ENCODE measurements around the gene FADS2.

Gene FADS2

DNA sequence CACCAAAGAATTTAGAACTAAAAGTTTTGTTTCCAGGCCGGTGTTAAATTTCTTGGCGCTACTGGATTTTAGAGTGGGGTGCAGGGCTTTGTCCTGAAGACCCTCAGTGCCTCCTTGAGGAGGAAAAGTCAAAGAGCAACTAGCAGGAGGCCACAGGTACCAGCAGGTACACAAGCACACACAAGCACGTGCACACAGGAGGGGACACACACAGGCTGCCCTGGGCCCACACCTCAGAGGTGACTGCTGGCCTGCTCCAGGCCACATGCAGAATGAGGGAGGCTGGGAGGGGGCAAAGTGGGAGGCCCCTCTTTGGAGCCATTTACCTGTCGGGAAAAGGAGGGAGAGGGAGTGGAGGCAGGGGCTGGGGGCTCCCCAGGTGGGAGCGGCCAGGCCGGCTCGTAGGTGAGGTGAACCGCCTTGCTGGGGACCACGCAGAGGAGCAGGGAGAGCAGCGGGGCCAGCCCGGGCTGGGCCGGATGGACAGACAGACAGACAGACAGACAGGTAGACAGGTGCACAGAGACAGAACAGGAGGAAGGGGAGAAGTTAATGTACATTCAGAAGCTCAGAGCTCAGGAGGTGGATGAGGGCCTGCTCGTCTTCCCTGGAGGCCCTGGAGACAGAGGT is 77.1 kb downstream of the FADS2 start:
- no peak for FAIRE-seq
- no peak for DNase-seq (ENCODE audit: low spot score)

DNA sequence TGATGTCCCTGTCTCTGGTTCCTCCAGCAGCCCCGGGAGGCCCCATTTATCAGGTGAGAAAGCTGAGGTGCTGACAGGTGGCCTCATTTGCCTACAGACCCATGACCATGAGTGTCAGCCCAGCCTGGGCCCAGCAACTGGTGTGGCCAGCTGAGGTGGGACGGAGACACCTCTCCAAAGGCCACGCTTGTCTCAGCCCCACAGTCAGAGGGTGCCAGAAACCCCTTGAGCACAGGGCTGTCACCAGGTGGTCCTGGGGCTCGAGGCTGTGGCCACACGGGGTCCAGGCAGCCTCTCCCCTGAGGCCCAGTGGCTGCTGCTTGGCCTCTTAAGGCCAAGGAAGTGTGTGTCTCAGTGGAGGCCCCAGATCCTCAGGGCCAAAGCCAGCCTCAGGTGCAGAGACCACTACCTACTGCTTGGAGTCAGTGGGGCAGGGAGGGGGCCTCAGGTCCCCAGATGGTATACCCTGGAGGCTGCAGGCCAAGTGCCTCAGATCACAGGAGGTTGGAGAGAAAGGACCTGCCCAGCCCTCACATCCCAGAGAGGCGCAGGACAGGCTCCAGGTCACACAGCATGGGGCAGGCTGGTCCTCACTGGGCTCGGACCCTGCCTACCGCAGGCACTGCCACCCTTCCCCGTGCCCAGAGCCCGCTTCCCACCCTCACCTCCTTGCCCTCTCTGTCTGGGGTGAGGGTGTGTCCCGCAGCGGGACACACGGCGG is 77.9 kb downstream of the FADS2 start:
- no peak for FAIRE-seq
- DNase-seq (ENCODE audit: low spot score): no peak

DNA sequence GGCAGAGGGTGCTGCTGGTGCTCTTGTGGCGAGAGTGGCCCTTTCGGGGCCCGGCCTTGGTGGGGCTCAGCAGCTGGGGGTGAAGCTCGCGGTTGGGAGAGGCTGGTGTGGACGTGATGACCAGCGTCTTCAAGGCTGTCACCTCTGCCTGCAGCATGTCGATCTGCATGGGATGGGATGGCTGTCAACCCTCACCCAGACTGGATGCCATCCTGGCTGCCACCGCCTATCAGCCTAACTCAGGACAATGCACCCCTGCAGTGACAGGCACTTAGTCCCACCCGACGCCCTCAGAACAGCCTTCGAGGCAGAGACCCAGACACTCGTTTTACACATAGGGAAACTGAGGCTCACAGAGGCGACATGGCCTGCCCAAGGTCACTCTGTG is 78.4 kb downstream of the FADS2 start:
- DNase-seq (ENCODE audit: low spot score) (no peak), FAIRE-seq (no peak)

DNA sequence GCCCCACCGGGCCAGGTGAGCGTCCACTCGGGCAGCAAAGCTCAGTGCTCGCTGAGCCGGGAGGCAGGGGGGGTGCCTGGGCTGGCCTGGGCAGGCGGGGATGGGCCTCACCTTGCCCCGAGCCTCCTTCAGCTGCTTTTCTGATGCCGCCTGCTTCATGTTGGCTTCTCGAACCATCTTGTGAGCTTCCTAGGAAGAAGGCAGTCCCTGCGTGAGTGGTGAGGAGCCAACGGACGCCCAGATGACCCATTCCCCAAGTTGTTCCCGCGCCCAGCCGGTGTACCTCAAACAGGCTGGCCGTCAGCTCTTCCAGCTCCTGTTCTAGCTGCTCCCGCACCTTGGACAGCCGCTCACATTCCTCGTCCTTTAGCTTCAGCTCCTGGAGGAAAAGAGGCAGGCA is 79.2 kb downstream of the FADS2 start:
- FAIRE-seq: no peak
- DNase-seq (ENCODE audit: low spot score): no peak

DNA sequence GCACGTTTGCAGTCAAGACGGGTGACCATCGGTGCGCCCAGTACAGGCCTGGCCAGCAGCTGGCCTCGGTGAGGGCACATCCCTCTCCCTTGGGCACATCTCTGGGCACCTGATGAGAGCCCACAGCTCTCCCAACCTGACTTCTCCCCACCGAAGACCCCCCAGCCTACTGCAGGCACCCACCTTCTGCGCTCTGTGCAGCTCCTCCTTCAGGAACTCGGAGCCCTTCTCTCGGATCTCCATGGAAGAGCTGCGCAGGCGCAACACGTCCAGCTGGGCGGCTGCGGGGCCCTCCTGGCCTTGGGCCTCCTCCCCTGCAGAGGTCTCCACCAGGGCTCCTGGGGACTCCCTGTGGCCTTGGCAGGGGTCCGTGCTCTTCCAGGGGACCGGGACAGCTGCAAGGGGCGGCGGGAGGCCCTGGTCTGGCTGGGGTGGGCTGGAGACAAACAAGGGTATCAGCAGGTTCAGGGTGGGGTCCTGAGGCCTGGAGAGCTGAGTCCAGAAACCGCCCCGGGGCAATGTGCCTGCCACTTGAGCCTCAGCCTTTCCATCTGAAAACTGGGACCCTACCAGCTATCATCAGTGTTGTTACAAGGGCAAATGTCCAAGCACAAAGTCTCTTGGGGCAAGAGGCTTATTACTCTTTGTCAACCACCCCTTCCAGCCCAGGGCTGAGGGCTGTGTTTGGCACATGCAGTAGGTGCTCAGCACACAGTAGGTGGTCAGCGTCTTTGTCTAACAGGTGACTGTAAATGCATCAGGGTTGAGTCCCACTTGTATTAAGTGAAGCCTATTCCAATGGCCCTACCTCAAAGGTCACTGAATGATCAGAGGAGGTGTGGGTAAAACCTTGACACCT is 80.0 kb downstream of the FADS2 start:
- FAIRE-seq (no peak), DNase-seq (ENCODE audit: low spot score) (no peak)

DNA sequence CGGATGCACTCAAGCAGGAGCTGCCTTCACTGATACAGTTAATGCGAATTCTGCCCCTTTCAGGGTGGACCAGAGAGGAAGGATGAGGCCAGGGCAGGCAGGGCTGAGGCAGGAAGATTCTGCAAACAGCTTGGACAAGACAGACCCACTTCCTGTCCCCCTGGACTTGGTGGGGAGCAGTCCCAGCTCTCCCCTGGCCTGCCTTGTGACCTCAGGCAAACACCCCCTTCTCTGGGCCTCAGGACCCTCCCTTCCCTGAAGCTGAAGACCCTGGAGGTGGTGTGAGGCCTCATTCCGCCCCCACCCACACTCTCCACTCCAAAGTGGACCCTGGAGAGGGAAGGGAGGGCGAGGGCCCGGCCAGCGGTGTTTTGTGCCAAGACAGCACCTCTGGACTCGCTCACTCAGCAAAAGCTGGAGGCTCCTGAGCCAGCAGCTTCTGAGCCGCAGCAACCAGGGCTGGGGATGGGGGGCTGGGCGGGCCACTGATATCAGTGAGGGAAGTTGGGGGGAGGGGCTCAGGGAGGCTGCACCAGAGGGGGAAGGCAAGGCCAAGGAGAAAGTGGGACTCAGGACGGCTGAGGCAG is 80.7 kb downstream of the FADS2 start:
- FAIRE-seq (no peak), DNase-seq (ENCODE audit: low spot score) (no peak)

DNA sequence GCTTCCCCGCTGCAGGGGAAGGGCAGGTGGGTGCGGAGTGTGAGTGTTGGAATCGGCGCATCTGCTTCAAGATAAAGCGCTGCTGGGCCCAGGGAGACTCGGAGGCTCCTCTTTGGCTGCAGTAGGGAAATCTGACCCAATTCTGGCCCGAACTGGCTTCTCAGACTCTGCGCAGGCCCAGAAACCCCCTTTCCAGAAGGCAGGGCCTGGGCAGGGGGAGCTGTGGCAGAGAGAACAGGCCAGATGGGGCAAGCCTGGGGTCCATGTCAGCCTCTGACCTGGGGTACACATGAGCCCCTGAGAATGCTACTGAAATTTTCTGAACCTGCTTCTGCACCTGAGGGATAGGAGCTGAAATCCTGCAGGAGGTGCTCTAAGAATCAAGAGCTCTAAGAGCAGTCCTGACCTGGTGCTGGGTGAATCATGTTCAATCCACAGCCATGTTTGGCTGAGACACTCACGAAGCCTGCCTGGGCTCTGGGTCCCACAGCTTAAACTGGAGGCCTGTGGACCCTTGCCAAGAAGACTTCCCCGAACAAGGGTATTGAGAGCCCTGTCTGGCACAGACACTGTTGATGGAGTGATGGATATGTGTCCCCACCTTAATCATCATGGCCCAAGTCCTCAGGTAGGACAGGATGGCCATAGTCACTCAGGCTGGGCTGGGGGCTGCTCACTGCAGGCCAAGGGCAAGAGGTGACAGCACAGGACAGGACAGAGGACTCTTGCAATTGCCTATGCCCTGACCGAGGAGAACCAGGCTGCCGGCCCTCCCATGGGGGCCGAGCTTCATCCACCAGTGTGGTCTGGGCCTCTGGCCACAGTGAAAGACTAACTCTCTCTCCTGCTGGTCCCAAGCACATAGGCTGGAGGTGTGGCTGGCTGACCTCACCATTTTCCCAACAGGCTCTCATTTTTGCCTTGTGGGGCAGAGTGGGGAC is 82.4 kb downstream of the FADS2 start:
- DNase-seq (ENCODE audit: low spot score) (no peak), FAIRE-seq (no peak)

DNA sequence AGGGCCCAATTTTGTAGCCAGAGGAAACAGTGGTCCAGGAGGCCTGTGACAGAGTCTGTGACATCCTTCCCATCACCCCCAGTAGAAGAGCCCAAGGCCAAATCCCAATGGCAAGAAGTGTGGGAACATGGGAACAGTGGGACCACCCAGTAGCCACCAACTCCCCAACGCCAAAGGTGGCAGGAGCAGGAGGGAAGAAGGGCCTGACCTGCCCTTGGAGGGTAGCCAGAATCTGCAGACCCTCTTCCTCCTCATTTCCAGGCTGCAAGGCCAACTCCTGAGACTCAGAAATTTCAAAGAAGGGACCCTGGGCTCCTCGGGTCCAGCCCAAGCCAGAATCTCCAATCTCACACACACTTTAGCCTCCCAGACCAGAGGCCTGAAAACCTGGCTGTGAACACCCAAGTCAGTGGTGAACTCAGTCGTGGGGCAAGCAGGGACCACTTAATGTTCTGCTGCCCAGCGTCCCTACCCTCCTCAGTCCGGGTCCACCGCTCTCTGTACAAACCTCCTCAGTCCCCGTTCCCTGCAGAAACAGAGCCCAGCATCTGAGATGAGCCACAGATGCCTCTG is 83.1 kb downstream of the FADS2 start:
- FAIRE-seq: no peak
- DNase-seq (ENCODE audit: low spot score): no peak

DNA sequence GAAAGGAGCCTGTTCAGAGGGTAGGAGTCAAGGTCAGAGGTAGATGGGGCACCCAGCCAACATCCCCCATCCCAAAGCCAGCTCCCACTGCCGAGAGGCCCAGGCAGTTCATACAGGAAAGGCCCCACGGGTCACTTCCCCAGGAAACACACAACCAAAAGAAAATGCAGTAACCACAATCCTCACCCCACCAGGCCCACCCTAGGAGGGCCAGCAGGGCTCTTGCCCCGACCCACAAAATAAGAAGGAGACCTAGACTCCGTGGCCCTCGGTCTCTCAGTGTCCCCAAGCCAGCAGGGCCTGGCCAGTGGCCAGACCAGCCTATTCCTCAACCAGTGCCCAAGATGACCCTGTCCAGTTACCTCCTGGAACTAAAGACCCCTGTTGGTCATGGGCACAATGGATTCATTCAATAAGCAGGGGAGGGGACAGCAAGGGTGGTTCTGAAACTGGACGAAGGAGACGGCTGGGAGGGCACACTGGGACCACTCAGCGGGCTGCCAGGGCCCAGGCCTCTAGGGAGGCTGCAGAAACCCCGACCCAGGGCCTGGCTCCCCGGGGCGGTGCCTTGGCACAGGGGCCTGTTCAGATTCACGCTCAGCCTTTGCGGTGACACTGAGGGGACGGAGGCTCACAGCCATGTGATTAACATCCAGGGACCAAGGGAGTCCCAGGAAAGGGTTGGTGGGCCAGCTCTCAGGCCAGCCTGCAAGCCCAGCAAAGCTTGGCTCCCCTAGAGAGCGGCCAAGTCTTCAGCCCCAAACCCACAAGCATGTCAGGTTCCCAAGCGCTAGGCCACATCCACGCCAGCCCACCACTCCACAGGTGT is 83.8 kb downstream of the FADS2 start:
- FAIRE-seq: no peak
- DNase-seq (ENCODE audit: low spot score): no peak

DNA sequence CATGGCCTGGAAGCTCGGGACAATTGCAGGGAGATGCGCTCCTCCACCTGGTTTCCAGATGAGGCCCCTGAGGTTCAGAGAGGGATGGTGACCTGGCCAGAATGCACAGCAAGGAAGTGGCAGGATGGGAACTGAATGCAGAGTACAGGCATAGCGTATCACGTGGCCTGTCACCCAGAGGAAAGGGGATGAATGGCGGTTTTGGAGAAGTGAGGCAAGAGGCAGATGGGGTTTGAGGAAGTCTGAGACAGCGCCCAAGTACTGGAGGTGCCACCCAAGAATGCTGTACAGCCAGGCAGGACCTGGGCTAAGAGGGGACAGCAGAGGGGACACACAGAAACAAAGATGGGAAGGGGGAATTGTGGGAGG is 84.4 kb downstream of the FADS2 start:
- DNase-seq (ENCODE audit: low spot score): no peak
- no peak for FAIRE-seq

DNA sequence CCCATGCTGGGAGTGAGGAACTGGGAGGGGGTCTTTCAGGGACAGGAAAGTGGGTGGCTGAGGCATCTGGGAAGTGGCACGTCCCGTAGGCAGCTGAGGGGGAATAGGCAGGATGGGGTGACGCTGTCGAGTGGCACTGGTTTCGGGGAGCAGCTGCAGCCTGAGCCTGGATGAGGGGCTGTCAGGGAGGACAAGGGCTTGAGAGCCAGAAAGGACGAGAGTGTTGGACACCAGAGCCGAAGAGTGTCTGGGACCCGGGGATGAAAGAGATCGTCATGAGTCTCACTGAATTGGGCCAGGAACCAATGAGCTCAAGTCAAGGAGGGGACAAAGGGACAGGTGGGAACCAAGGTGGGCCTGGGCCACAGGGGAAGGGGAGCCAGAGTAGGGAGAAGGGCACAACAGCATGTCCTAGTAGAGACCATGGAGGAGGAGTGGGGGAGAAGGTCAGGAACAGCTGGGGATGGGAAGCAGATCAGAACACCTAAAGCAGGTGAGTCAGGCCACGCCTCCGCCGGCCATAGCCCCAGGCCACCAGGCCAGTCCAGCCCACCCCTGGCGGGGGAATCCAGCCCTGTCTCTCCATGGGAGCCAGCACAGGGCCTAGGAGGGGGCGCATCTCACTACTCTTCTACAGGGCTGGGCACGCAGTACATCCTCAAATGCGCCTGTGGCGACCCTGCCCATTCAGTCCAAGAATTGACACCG is 85.0 kb downstream of the FADS2 start:
- FAIRE-seq: no peak
- no peak for DNase-seq (ENCODE audit: low spot score)

DNA sequence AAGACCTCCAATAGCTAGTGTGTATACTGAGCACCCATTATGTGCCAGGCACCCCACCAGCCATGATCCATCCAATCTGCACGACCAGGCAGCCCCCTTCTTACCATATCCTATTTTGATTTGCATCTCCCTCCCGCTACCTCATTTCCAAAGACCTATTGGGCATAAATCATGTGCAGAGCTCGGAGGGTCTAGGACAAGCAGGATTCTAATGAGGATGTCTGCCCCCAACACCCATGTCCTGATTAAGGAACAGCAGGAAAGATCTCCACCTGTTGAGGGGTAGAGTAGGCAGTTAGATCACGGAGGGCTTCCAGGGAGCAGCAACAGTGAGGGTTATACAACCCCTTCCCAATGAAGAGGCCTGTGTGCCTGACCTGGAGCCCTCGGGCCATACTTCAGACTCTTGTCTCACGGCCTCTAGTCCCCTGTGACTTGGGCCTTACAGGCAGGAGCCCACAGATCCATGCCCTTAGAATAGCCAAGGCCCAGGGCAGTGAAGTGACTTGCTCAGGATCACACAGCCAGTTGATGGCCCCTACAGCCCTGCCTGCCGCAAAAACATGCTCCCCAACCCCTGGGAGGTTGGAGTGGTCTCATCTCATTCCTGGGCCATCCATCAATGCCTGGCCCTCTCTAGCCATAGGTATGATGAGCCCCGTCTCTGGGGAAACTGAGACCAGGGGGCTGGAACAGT is 85.7 kb downstream of the FADS2 start:
- DNase-seq (ENCODE audit: low spot score) (no peak), FAIRE-seq (no peak)

DNA sequence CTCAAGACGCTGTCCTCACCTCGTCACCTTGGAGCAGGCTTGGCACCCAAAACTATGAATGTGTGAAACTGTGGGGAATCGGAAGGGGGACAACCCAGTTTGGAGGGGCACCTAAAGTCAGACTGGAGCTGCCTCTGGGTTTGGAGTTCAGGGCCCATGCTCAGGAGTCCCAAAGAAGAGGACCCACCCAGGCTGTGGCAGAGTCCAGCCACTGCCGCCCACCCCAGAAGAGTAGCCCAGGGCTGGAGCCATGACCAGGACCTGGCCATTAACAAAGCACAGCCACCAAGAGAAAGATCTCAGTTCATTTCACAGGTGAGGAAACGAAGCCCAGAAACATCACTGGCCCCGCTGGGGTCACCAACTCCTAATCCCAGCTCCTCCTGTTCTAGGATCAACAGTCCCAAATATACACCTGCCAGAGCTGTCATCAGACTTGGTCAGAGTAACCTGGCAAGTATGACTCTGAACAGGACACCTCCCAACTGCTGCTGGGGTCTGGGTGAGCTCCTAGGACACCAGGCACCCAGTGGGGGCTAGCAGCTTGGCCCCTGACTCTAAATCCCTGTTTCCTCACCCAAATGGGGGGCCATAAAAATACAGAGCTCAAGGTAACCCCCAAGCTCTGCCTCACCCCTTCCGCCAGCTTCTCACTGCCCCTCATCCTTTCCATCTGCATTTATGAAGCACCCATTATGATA is 86.5 kb downstream of the FADS2 start:
- DNase-seq (ENCODE audit: low spot score) (no peak), FAIRE-seq (no peak)

DNA sequence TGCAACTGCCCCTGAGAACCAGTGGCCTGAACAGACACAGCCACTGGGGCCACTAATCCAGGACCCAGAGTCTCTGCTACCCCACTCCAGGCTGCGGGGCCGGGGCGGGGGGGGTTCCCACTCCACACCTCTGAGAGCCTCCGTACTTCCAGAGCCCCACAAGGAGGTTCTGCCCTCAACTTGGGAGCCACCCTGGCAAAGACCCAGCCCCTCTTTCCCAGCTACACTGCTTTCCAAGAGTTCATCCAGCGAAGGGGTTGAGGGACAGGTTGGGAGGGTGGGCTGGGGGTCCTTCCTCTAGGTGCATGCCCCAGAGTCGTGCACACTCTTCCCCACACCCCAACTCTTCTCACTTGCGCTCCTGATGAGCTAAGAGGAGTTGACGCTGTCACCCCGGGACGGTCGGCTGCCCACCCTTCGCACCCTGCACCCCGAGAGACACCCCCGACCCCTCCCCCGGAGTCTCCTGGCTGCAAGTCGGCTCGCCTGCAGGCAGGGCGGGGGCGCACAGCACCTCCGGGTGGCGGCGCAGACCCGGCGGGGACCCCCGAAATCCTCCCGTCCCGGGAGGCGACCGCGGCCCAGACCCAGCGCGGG is 88.7 kb downstream of the FADS2 start:
- DNase-seq (ENCODE audit: low spot score) (no peak), FAIRE-seq (no peak)

Measured in urothelium cell line (cell line).